GM12872 (cell line): ENCODE results near the gene CTBP1.

Experiments
- TF ChIP-seq, protein P1 (sequence below): IDR thresholded peaks from 3 replicates; pipeline ENCODE4 v1.5.1; 2011; ENCODE audit warnings: low read depth, mild to moderate bottlenecking, low read length, moderate library complexity; ENCODE audit not compliant: insufficient read depth

CTBP1 gene

DNA sequence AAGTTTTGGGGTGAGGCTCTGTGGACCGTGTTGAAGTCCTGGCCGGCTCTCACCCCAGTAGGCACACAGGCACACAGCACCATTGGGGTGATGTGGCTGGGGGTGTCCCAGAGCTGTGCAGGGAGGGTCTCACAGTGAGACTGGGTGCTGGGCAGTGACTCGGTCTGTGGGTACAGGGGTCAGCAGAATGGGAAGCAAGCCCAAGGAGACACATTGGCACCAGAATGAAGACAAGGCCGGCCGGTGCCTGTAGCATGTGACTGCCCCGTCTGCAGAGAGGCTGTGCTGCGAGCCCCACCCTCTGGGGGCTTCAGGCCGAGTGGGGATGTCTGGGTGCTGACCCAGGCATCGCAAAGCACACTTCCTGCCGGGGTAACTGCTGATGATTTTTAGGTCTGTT, 46.0 kb upstream of the CTBP1 start:
- TF ChIP-seq, protein P1, sequence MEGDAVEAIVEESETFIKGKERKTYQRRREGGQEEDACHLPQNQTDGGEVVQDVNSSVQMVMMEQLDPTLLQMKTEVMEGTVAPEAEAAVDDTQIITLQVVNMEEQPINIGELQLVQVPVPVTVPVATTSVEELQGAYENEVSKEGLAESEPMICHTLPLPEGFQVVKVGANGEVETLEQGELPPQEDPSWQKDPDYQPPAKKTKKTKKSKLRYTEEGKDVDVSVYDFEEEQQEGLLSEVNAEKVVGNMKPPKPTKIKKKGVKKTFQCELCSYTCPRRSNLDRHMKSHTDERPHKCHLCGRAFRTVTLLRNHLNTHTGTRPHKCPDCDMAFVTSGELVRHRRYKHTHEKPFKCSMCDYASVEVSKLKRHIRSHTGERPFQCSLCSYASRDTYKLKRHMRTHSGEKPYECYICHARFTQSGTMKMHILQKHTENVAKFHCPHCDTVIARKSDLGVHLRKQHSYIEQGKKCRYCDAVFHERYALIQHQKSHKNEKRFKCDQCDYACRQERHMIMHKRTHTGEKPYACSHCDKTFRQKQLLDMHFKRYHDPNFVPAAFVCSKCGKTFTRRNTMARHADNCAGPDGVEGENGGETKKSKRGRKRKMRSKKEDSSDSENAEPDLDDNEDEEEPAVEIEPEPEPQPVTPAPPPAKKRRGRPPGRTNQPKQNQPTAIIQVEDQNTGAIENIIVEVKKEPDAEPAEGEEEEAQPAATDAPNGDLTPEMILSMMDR: no peak

DNA sequence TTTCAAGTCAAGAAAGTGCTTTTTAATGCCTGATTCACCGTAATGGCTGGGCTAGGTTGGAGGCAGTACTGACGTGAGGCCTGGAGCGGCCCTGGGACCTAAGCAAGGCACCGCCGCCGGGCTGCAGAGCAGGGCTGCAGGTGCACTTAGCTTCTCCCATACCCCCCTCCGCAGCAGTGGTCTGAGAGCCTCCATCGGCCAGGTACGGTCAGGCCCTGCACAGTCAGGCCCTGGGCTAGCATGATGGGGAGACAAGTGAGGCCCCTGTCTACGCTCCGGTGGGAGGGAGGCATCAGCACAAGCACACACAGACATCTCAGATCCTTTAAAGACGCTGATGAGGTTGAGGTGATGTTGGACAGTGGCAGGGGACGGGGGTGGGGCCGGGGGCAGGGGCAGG, 45.5 kb upstream of the CTBP1 start:
- TF ChIP-seq, protein P1: no peak

DNA sequence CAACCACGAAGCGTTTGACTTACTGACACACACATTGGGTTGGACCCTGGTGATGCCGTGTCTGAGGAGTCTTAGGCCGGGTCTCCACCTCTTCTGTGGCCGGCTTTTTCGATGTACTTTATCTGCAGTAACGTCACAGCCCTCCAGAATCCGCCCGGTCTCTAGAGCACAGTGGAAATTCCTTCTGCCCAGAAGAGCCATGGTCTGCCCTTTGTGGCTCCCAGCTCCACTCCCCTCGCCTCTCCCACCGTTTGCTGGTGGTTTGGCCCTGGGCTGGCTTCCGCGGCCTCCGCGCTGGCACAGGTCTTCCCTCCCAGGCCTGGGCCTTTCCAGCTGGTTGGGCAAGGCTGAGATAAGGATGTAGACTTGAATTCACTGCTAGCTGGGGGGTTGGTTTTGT, 45.1 kb upstream of the CTBP1 start:
- TF ChIP-seq, protein P1: no peak

- TF ChIP-seq, protein P1: no peak
These were observed 44.6 kb upstream of the CTBP1 start for GRCh38 chr4:1293531-1293941.

GRCh38 chr4:1291996-1292702, 43.2 kb upstream of the CTBP1 start:
- TF ChIP-seq, protein P1: no peak

- TF ChIP-seq, protein P1: no peak
These were observed 42.2 kb upstream of the CTBP1 start for GRCh38 chr4:1291091-1291490.

DNA sequence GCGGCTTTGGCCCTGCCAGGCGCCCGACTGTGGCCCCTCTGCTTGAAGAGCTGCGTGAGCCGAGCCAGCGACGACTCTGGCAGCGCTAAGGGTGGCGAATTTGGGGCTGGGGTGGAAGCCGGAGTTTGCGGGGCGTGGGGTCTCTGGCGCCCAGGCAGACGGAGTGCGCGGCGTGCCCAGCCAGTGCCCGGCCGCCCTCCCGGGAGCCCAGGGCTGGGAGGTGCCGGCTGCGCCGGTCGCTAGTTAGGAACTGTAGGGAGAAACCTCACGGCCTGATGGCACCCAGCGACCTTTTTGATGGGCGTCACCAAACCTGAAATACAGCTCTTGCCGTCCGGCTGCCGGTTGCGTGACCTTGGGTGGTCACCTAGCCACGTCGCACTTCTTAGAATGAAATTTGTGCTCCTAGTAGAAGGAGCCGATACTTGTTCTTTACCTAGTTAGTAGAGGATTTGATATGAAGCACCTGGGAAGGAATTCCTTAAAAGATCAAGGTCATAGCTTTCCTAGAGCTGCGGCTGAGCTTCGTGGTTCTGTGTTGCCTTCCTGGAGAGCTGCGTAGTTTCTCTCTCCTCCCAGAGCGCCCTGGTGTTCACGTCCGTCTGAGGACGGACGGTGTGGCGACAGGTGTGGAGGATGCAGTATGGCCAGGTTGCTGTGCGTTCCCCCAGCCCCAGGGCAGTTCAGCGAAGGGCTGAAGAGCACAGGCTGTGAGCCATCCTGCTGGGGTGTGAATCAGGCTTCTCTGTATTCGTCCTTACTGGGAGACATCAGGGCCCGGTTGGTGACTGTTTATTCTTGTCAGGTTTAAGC, 41.4 kb upstream of the CTBP1 start:
- TF ChIP-seq, protein P1: no peak
